A673 (cell line): ENCODE measurements around the gene ZNF214. TPM values are rescaled to one million over a fixed set of nuclear protein-coding genes. Genes with fewer than 3 reads are reported as not detected.

Source experiments
- Bru-seq: library from RNA; stranded (reverse); fragments of 400-500 nt; gene quantifications from one replicate; lab custom pipeline; 2021; lab: Mats Ljungman, UMichigan
- BruChase-seq, 2 experiments: library from RNA; stranded (reverse); fragments of 400-500 nt; gene quantifications; one replicate each; lab custom pipeline; 2021; lab: Mats Ljungman, UMichigan
- BruUV-seq: library from RNA; stranded (reverse); fragments of 400-500 nt; replicated peaks from 2 replicates; lab custom pipeline; 2021; lab: Mats Ljungman, UMichigan
- CTCF ChIA-PET: fragments of 300-600 bp; sonication (Branson Sonifier 250); formaldehyde crosslinking; loops from one replicate; lab custom pipeline; 2022; ENCODE audit warnings: antibody characterized with exemption; lab: Charles Lee
- POLR2A ChIA-PET: fragments of 300-600 bp; sonication (Branson Sonifier 250); formaldehyde crosslinking; loops from one replicate; lab custom pipeline; 2022; ENCODE audit warnings: antibody characterized with exemption; ENCODE audit not compliant: low non-redundant PET; lab: Charles Lee
- DNase-seq: peaks from one replicate; pipeline ENCODE4 v3.0.0-alpha.2; 2015; ENCODE audit warnings: low spot score
- H3K27ac ChIP-seq: fragments of 200-600 bp; sonication (generic); 2 replicates; pipeline ENCODE4 v1.5.1; 2016; ENCODE audit warnings: mixed run types, low read depth, mild to moderate bottlenecking, mixed read lengths, antibody characterized with exemption, low read length; ENCODE audit not compliant: poor library complexity, severe bottlenecking
- H3K27me3 ChIP-seq: fragments of 200-600 bp; sonication (generic); replicated peaks from 2 replicates; pipeline ENCODE4 v1.6.1; 2017; ENCODE audit warnings: mixed run types, low read depth, mild to moderate bottlenecking, mixed read lengths, antibody characterized with exemption, low read length; ENCODE audit not compliant: insufficient read depth, poor library complexity
- H3K36me3 ChIP-seq: fragments of 200-600 bp; sonication (generic); 2 replicates; pipeline ENCODE4 v1.6.1; 2016; ENCODE audit warnings: mixed run types, mild to moderate bottlenecking, mixed read lengths, antibody characterized with exemption, low read length; ENCODE audit not compliant: insufficient read depth, poor library complexity, severe bottlenecking
- H3K4me1 ChIP-seq: fragments of 200-600 bp; sonication (generic); 2 replicates; pipeline ENCODE4 v1.6.1; 2017; ENCODE audit warnings: mixed run types, mild to moderate bottlenecking, mixed read lengths, antibody characterized with exemption, low read length; ENCODE audit not compliant: insufficient read depth, poor library complexity, severe bottlenecking
- H3K4me3 ChIP-seq: fragments of 200-600 bp; sonication (generic); 2 replicates; pipeline ENCODE4 v1.5.1; 2016; ENCODE audit warnings: low read depth, mixed run types, mild to moderate bottlenecking, mixed read lengths, low read length; ENCODE audit not compliant: poor library complexity, severe bottlenecking
- H3K9me3 ChIP-seq: fragments of 200-600 bp; sonication (generic); 2 replicates; pipeline ENCODE4 v1.6.1; 2016; ENCODE audit warnings: mixed run types, low read depth, mild to moderate bottlenecking, mixed read lengths, antibody characterized with exemption, low read length; ENCODE audit not compliant: poor library complexity, severe bottlenecking
- CTCF ChIP-seq: fragments of 300-800, 200-600 bp; sonication (generic); conservative IDR thresholded peaks from 2 replicates; pipeline ENCODE4 v1.5.1; 2017; ENCODE audit warnings: low read depth, mild to moderate bottlenecking, antibody characterized with exemption, low read length, moderate library complexity, mixed read lengths
- EZH2 ChIP-seq: fragments of 200-600 bp; sonication (generic); IDR thresholded peaks from 2 replicates; pipeline ENCODE4 v1.6.1; 2017; ENCODE audit warnings: borderline replicate concordance, low read depth, mild to moderate bottlenecking, mixed read lengths, antibody characterized with exemption, low read length; ENCODE audit not compliant: poor library complexity, severe bottlenecking
- intact Hi-C: fragments of 100-400 bp; cut with micrococcal nuclease; formaldehyde crosslinking; loops from one replicate; pipeline ENCODE4 v1.10.0; 2022; ENCODE audit not compliant: unreplicated experiment
- long read RNA-seq: library from polyadenylated mRNA; stranded (forward); transcript quantifications from one replicate; pipeline ENCODE4 v2.0.0, GENCODE V29; 2022
- total RNA-seq: library from RNA; stranded (reverse); gene quantifications from 2 replicates; pipeline ENCODE4 v1.2.3, GENCODE V29; 2021

Gene ZNF214
- total RNA-seq (0.11 and 0.17 TPM in 2 replicates), Bru-seq, nascent RNA (percentile 23 among the genes with signal in this experiment), BruChase-seq, experiment 1, labeled RNA remaining after a 2-hour chase (percentile 16 among the genes with signal in this experiment), BruChase-seq, experiment 2, labeled RNA remaining after a 6-hour chase (percentile 4 among the genes with signal in this experiment)
- long read RNA-seq: 0 reads

DNA sequence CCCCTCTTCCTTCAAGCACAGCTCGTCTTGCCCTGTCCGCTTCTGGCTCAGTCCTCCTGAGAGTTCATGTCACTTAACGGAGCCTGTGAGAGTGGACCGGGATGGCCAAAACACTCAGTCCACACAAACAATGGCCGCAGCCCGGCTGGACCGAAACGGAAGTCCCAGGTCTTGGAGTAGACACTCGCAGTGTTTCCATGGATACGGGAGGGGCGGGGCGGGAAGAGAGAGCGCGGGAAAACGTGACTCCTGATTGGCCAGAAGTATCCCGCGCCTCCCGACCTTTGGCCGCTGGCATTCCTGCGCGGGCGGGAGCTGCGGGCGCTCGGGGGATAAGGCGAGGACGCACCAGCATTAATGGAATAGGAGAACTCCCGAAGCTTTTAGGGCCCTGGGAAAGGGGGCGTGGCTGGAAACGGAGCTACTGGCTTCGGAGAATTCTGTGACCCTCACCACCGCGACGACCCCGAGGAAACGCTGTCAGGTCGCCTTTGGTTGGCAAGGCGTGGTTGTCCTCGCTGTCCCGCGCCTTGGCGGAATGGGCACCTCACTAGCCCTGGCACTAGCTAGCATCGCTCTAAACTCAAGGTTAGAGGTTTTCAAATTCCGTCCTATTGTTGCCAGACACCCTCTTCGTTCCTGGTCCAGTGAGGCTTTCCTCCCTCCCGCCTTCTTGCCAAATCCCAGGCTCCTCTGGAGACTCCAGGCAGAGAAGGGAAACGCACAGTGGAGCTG is at the start of gene ZNF214, which contains the start of gene NLRP14:
Gene ZNF214, minus strand, starts transcription at position 164 of the 735 bp plus-strand sequence. CDS start 17,511 bp downstream, outside the sequence.
Gene NLRP14, plus strand, starts transcription at position 297 of the 735 bp plus-strand sequence. CDS start 18,108 bp downstream, outside the sequence.
- Histone ChIP-seq H3K9me3 (no peaks in the 10 kb centered on the region), H3K36me3 (no peaks in the 10 kb centered on the region), H3K27me3 (peaks cover 23% of the 10 kb centered on the region), H3K27ac (no peak within 1 kb of the TSS), H3K4me1 (peaks cover 3% of the 10 kb centered on the region), H3K4me3 (peak within 1 kb of the TSS; percentile 10)
- DNase-seq: peak; percentile 67
- POLR2A ChIA-PET: no interaction called here
- TF ChIP-seq EZH2: no peak
- no peak for TF ChIP-seq CTCF
- CTCF ChIA-PET: no interaction called here
- intact Hi-C loops: no loop called here
- BruUV-seq: no TSS peak

- Histone ChIP-seq H3K36me3 (no peaks in the 10 kb centered on the region), H3K4me3 (no peak overlapping the region), H3K27me3 (no peaks in the 10 kb centered on the region), H3K9me3 (no peaks in the 10 kb centered on the region), H3K4me1 (no peaks in the 10 kb centered on the region), H3K27ac (no peak overlapping the region)
- no TSS peak for BruUV-seq
- DNase-seq: no peak
- TF ChIP-seq CTCF (no peak), EZH2 (no peak)
- ChIA-PET CTCF (no interaction called here), POLR2A (no interaction called here)
- intact Hi-C loops: no loop called here
Observed at GRCh38 chr11:7062534-7062933, 42.4 kb upstream of the ZNF214 start.

GRCh38 chr11:7060868-7061267 is 40.7 kb upstream of the ZNF214 start:
- DNase-seq: no peak
- TF ChIP-seq EZH2: no peak
- no peak for TF ChIP-seq CTCF
- Histone ChIP-seq H3K9me3 (no peaks in the 10 kb centered on the region), H3K4me3 (no peak overlapping the region), H3K36me3 (no peaks in the 10 kb centered on the region), H3K27me3 (no peaks in the 10 kb centered on the region), H3K4me1 (no peaks in the 10 kb centered on the region), H3K27ac (no peak overlapping the region)
- no TSS peak for BruUV-seq
- ChIA-PET POLR2A (no interaction called here), CTCF (no interaction called here)
- intact Hi-C loops: no loop called here
